ENCODE results near the gene OR2AT4.

The OR2AT4 gene

DNA sequence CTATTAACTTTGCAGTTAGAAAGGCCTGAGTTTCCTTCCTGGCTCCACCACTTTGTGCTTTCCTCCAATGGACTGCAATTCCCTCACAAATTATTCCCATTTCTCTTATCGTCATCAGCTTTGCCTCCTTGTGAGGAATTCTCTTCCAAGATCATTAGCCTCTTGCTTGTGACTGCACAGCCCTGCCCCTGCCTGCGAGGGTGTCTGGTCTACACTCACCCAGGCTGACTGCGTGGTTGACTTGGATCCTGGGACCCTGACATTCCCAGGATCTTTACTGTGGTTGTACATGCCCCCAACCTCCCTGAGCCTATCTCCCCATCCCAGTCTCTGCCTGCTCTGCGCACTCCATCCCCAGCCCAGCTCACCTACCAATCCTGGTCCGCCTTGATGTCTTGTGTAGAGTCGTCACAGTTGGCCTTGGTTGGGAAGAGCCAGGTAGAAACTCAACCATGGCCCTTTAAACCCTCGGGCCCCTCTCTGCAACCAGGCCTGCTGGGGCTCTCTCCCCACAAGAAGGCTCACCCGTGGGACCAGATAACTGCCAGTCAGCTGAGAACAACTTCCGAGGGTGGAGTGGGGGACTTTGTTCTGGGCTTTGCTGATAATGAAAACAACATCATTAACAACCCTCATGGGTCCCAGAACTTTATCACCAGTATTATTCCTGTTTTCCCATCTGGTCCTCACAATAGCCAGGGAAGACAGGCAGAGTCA, at the start of gene OR2AT4:
OR2AT4 (minus strand) TSS at position 421 of the 717 bp plus-strand sequence.
- TF ChIP-seq, protein P1, sequence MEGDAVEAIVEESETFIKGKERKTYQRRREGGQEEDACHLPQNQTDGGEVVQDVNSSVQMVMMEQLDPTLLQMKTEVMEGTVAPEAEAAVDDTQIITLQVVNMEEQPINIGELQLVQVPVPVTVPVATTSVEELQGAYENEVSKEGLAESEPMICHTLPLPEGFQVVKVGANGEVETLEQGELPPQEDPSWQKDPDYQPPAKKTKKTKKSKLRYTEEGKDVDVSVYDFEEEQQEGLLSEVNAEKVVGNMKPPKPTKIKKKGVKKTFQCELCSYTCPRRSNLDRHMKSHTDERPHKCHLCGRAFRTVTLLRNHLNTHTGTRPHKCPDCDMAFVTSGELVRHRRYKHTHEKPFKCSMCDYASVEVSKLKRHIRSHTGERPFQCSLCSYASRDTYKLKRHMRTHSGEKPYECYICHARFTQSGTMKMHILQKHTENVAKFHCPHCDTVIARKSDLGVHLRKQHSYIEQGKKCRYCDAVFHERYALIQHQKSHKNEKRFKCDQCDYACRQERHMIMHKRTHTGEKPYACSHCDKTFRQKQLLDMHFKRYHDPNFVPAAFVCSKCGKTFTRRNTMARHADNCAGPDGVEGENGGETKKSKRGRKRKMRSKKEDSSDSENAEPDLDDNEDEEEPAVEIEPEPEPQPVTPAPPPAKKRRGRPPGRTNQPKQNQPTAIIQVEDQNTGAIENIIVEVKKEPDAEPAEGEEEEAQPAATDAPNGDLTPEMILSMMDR (IDR thresholded peaks at IDR 0.05; ENCODE audit: low read depth, low read length, missing control alignments), result no peak
- Histone ChIP-seq H3K36me3 (replicated peaks) (no peaks in the 10 kb centered on the region), H3K27ac (no peak within 1 kb of the TSS), H3K4me3 (ENCODE audit: low read depth, low read length) (no peak within 1 kb of the TSS), H3K27me3 (replicated peaks) (peaks cover 3% of the 10 kb centered on the region)
- in situ Hi-C loops (cut with HindIII; ENCODE audit: low pct_ligation_motif_present, low sequenced_read_pairs), result no loop called here
- DNase-seq, result no peak

DNA sequence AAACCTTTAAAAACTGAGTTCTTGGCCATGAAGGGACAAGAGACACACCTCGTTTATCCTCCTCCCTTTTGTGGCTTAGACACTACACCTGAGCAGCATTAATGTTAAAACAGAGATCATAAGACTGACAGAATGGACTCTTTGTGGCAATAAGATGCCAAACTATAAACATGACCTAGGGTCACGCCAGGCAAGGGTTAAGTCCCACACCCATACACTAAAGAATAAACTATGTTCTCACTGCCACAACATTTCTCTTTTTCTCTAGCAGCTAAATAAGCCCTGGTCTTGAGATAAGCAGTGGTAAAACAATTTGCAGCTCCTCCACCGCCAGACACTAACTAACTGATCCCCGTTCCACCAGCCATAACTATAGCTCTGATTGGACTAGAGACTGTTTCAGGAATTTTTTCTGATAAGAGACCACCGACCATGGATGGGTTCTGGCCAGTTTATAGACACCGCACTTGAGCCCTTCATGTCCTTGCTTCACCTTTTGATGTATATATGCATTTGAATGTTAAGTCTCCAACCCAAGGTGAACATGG, 49.4 kb upstream of the OR2AT4 start:
- TF ChIP-seq, protein P1 (IDR thresholded peaks at IDR 0.05; ENCODE audit: low read depth, low read length, missing control alignments), result no peak
- H3K27ac ChIP-seq, result no peak overlapping the region
- no peak for DNase-seq
- in situ Hi-C loops (cut with HindIII; ENCODE audit: low pct_ligation_motif_present, low sequenced_read_pairs), result no loop called here
- no peak overlapping the region for H3K4me3 ChIP-seq (ENCODE audit: low read depth, low read length)
- H3K27me3 ChIP-seq (replicated peaks), result peaks cover 8% of the 10 kb centered on the region
- H3K36me3 ChIP-seq (replicated peaks), result no peaks in the 10 kb centered on the region

DNA sequence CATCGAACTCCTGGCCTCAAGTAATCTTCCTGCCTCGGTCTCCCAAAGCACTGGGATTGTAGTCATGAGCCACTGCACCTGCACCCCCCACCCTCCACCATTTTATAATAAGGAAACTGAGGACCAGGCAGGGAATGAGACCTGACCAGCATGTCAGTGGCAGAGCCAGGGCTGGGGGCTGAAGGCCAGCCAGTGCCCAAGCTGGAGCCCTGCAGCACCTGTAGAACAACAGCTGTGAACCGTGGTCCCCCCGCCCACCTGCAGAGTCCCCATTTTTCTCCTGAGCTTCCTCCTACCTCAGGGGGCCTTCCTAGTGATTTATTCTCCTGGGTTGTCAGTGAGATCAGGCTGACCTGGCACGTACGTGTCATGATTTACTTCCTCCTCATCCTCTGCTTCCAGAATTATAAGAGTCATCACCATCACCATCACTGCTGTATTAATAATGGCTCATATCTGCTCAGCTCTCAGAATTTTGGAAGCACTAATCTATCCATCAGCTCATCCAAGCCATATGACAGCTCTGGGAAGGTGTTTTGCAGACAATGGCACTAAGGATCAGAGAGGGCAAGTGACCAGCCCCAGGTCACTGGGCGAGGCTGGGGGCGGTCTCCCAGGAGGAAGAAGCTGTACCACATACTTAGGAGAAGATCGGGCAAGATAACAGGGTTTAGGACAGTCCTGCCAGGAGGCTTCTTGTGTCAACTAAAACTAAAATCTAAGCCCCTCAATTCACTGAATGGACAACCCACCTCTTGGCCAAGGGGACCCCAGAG, 48.7 kb upstream of the OR2AT4 start:
- in situ Hi-C loops (cut with HindIII; ENCODE audit: low pct_ligation_motif_present, low sequenced_read_pairs), result no loop called here
- H3K27ac ChIP-seq, result no peak overlapping the region
- no peak overlapping the region for H3K4me3 ChIP-seq (ENCODE audit: low read depth, low read length)
- no peak for DNase-seq
- no peaks in the 10 kb centered on the region for H3K36me3 ChIP-seq (replicated peaks)
- TF ChIP-seq, protein P1 (IDR thresholded peaks at IDR 0.05; ENCODE audit: low read depth, low read length, missing control alignments), result no peak
- peaks cover 5% of the 10 kb centered on the region for H3K27me3 ChIP-seq (replicated peaks)

DNA sequence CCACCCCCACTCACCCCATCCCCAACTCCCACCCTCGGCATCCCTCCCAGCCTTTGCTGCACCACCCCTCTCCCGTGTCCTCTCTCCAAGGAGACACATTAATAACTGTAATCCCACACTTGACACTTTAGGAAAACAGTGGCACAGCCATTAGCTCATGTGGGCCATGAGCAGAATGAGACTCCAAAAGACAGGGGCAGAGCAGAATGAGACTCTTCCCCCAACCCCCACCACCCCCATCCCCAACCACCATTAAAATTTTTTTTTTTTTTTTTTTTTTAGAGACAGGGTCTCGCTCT, 48.0 kb upstream of the OR2AT4 start:
- TF ChIP-seq, protein P1 (IDR thresholded peaks at IDR 0.05; ENCODE audit: low read depth, low read length, missing control alignments), result no peak
- no peak for DNase-seq
- in situ Hi-C loops (cut with HindIII; ENCODE audit: low pct_ligation_motif_present, low sequenced_read_pairs), result no loop called here
- no peak overlapping the region for H3K4me3 ChIP-seq (ENCODE audit: low read depth, low read length)
- H3K27me3 ChIP-seq (replicated peaks), result no peaks in the 10 kb centered on the region
- no peak overlapping the region for H3K27ac ChIP-seq
- H3K36me3 ChIP-seq (replicated peaks), result no peaks in the 10 kb centered on the region

DNA sequence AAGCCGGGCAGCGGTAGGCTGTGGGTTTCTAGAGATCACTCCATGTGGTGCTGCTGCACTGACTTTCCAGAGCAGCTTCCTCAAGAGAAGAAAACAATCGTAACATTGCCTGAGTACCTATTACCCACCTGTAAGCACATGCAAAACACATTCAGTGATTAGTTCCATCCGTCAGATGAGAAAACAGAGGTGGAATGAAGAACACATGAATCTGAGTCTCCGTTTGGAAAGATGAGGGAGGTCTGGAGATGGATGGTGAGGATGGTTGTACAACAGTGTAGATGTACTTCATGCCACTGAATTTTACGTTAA, 46.7 kb upstream of the OR2AT4 start:
- no peak for DNase-seq
- TF ChIP-seq, protein P1 (IDR thresholded peaks at IDR 0.05; ENCODE audit: low read depth, low read length, missing control alignments), result no peak
- in situ Hi-C loops (cut with HindIII; ENCODE audit: low pct_ligation_motif_present, low sequenced_read_pairs), result no loop called here
- Histone ChIP-seq H3K4me3 (ENCODE audit: low read depth, low read length) (no peak overlapping the region), H3K36me3 (replicated peaks) (no peaks in the 10 kb centered on the region), H3K27me3 (replicated peaks) (no peaks in the 10 kb centered on the region), H3K27ac (no peak overlapping the region)

All from brain microvascular endothelial cell (primary cell).